HepG2 (cell line): ENCODE measurements around the gene SNN. TPM values are rescaled to one million over a fixed set of nuclear protein-coding genes. Genes with fewer than 3 reads are reported as not detected.
A peak's percentile ranks its signal among the peaks of the same experiment; 100 is the strongest.

Source experiments
- E2F2 ChIP-seq: sonication (generic); formaldehyde crosslinking; IDR thresholded peaks from 2 replicates; pipeline ENCODE4 v1.4.0; 2020; ENCODE audit warnings: missing genetic modification reagents, borderline replicate concordance
- ELK4 ChIP-seq: sonication (generic); formaldehyde crosslinking; IDR thresholded peaks from 2 replicates; pipeline ENCODE4 v1.9.0; 2021; ENCODE audit warnings: missing genetic modification reagents, borderline replicate concordance
- HMG20A ChIP-seq: IDR thresholded peaks from 2 replicates; pipeline ENCODE4 v1.6.1; 2016; ENCODE audit warnings: borderline replicate concordance
- HNF1A ChIP-seq, 2 experiments: sonication (generic) in 1 of 2; formaldehyde crosslinking in 1 of 2; IDR thresholded peaks; 2 replicates each; pipeline versions ENCODE4 v1.4.0 to v1.6.1; 2016 to 2020; ENCODE audit warnings: borderline replicate concordance in 1 of 2, low read depth in 1 of 2, mild to moderate bottlenecking in 1 of 2, missing genetic modification reagents in 1 of 2
- ISL2 ChIP-seq: sonication (generic); formaldehyde crosslinking; IDR thresholded peaks from 2 replicates; pipeline ENCODE4 v1.5.0; 2020; ENCODE audit warnings: missing genetic modification reagents
- KAT2B ChIP-seq: fragments of 150-350 bp; IDR thresholded peaks from 2 replicates; pipeline ENCODE4 v1.6.1; 2014; ENCODE audit warnings: low read depth, low read length, borderline replicate concordance
- KIAA2018 ChIP-seq: sonication (generic); formaldehyde crosslinking; IDR thresholded peaks from 2 replicates; pipeline ENCODE4 v1.5.0; 2020; ENCODE audit warnings: mild to moderate bottlenecking, missing genetic modification reagents, borderline replicate concordance
- MED1 ChIP-seq: sonication (generic); formaldehyde crosslinking; IDR thresholded peaks from 2 replicates; pipeline ENCODE4 v1.4.0; 2020; ENCODE audit warnings: missing genetic modification reagents
- MTA3 ChIP-seq: sonication (generic); formaldehyde crosslinking; IDR thresholded peaks from 2 replicates; pipeline ENCODE4 v1.4.0; 2020; ENCODE audit warnings: missing genetic modification reagents
- NR2F1 ChIP-seq, 2 experiments: fragments of 450-650 bp in 1 of 2; formaldehyde crosslinking in 1 of 2; IDR thresholded peaks; 2 replicates each; pipeline versions ENCODE4 v1.5.0 to v1.6.1; 2016 to 2020; ENCODE audit warnings: mild to moderate bottlenecking in 1 of 2, missing compliant biosample characterization in 1 of 2, missing genetic modification reagents in 1 of 2, moderate library complexity in 1 of 2
- SSRP1 ChIP-seq: IDR thresholded peaks from 2 replicates; pipeline ENCODE4 v1.6.1; 2016; ENCODE audit warnings: control low read depth
- ZNF180 ChIP-seq: sonication (generic); formaldehyde crosslinking; IDR thresholded peaks from 2 replicates; pipeline ENCODE4 v1.4.0; 2020; ENCODE audit warnings: low read depth, missing genetic modification reagents, borderline replicate concordance
- polyA plus RNA-seq, 8 experiments: library from polyadenylated mRNA; depleted of rRNA in 3 of 8; stranded (reverse) in 7 of 8; unstranded in 1 of 8; fragments of >200 nt; fragmentation: Illumina TruSeq in 4 of 8; extraction: Trizol in 4 of 8; gene quantifications; 2 replicates each; pipeline versions ENCODE4 v1.2.1 to v1.2.3, GENCODE V29; 2011 to 2016; ENCODE audit warnings: low read depth in 4 of 8, missing spikeins in 1 of 8, mixed read lengths in 1 of 8; ENCODE audit not compliant: insufficient read depth in 1 of 8
- total RNA-seq, 5 experiments: library from RNA; depleted of rRNA; stranded (reverse); fragments of >200 nt; fragmentation: Illumina TruSeq; extraction: Trizol; gene quantifications; 2 replicates each; pipeline ENCODE4 v1.2.3, GENCODE V29; 2016; ENCODE audit warnings: low read depth in 1 of 5

Gene SNN
- total and polyA plus RNA-seq, 2 of the 13 experiments (the other 11 are each of a cell fraction or from before 2014, with no cell fraction given) = 5.2 to 8.4 TPM

GRCh38 chr16:11639925-11640899 lies 28.0 kb upstream of the SNN start (continued):
- TF ChIP-seq HNF1A (IDR thresholded peaks at IDR 0.05; ENCODE audit: low read depth) = no peak
- TF ChIP-seq HNF1A (CRISPR knock-in tag; IDR thresholded peaks at IDR 0.05; ENCODE audit: borderline replicate concordance) = no peak
- no peak for TF ChIP-seq HMG20A
- TF ChIP-seq KIAA2018 (CRISPR knock-in tag) = no peak
- TF ChIP-seq KAT2B = no peak
- TF ChIP-seq ZNF180 (CRISPR knock-in tag) = no peak
- TF ChIP-seq MTA3 (CRISPR knock-in tag) = no peak
- peak in 1 of 2 experiments; percentile 26; a peak in 1 of 4 replicates for TF ChIP-seq NR2F1 (CRISPR knock-in tag; IDR thresholded peaks at IDR 0.05)
- no peak for TF ChIP-seq ELK4 (CRISPR knock-in tag)
- TF ChIP-seq MED1 (CRISPR knock-in tag) = peak; percentile 58; the same call in 1 of the 2 replicates
- TF ChIP-seq ISL2 (CRISPR knock-in tag) = no peak
- no peak; the same call in 1 of the 2 replicates for TF ChIP-seq E2F2
- TF ChIP-seq SSRP1 (CRISPR knock-in tag) = peak; percentile 58; the same call in 1 of the 2 replicates
